Measurements from ENCODE around the gene KBTBD3.

Gene KBTBD3

GRCh38 chr11:106076919-106077608 is at the start of gene KBTBD3:
Gene KBTBD3 (minus strand): TSS chr11:106077347. CDS start chr11:106059097, 18,250 bp downstream.
- DNase-seq (ENCODE audit: low read depth in 2 of 2) = peak; percentile 90 to 97

- DNase-seq (ENCODE audit: low read depth in 2 of 2) = no peak
Observed at GRCh38 chr11:106121570-106122320, 44.6 kb upstream of the KBTBD3 start.

GRCh38 chr11:106105986-106106385 is 28.8 kb upstream of the KBTBD3 start:
- DNase-seq (ENCODE audit: low read depth in 2 of 2) = no peak

GRCh38 chr11:106101819-106102218 is 24.7 kb upstream of the KBTBD3 start:
- no peak for DNase-seq (ENCODE audit: low read depth in 2 of 2)

GRCh38 chr11:106101370-106101769 is 24.2 kb upstream of the KBTBD3 start:
- no peak for DNase-seq (ENCODE audit: low read depth in 2 of 2)

GRCh38 chr11:106098893-106099553 is 21.9 kb upstream of the KBTBD3 start:
- no peak for DNase-seq (ENCODE audit: low read depth in 2 of 2)

- no peak for DNase-seq (ENCODE audit: low read depth in 2 of 2)
Observed at GRCh38 chr11:106092446-106092845, 15.3 kb upstream of the KBTBD3 start.

GRCh38 chr11:106091480-106092123 is 14.5 kb upstream of the KBTBD3 start:
- no peak for DNase-seq (ENCODE audit: low read depth in 2 of 2)

GRCh38 chr11:106088896-106089295 is 11.7 kb upstream of the KBTBD3 start:
- DNase-seq (ENCODE audit: low read depth in 2 of 2) = no peak

- DNase-seq (ENCODE audit: low read depth in 2 of 2) = peak in 1 of 2 donors; percentile 22
Observed at GRCh38 chr11:106087815-106088435, 10.8 kb upstream of the KBTBD3 start.

GRCh38 chr11:106086850-106087249 is 9.7 kb upstream of the KBTBD3 start:
- no peak for DNase-seq (ENCODE audit: low read depth in 2 of 2)

- no peak for DNase-seq (ENCODE audit: low read depth in 2 of 2)
Observed at GRCh38 chr11:106086135-106086534, 9.0 kb upstream of the KBTBD3 start.

GRCh38 chr11:106082096-106082495 is 4.9 kb upstream of the KBTBD3 start:
- no peak for DNase-seq (ENCODE audit: low read depth in 2 of 2)

GRCh38 chr11:106077609-106078455 is 685 bp upstream of the KBTBD3 start, which contains the start of gene AASDHPPT:
Gene AASDHPPT (plus strand): TSS chr11:106077662. CDS start chr11:106077711, 49 bp downstream.
- DNase-seq (ENCODE audit: low read depth in 2 of 2) = no peak

- DNase-seq (ENCODE audit: low read depth in 2 of 2) = peak in 1 of 2 donors; percentile 2
Observed at GRCh38 chr11:106076171-106076918, 802 bp downstream of the KBTBD3 start.

GRCh38 chr11:106072804-106073203 is 4.3 kb downstream of the KBTBD3 start:
- no peak for DNase-seq (ENCODE audit: low read depth in 2 of 2)

- DNase-seq (ENCODE audit: low read depth in 2 of 2) = no peak
Observed at GRCh38 chr11:106070606-106071005, 6.5 kb downstream of the KBTBD3 start.

- DNase-seq (ENCODE audit: low read depth in 2 of 2) = no peak
Observed at GRCh38 chr11:106063009-106063408, 14.1 kb downstream of the KBTBD3 start.

- DNase-seq (ENCODE audit: low read depth in 2 of 2) = no peak
Observed at GRCh38 chr11:106061954-106062949, 14.9 kb downstream of the KBTBD3 start.
